Measurements from ENCODE around the gene KLF15.
A peak's percentile ranks its signal among the peaks of the same experiment; 100 is the strongest.
"Not testable (repeated sequence)": the region's sequence is repeated elsewhere in the genome, so short reads cannot be mapped to it uniquely, and the experiment has no call there.

KLF15 gene

GRCh38 chr3:126337980-126338651 is 19.1 kb downstream of the KLF15 start:
- Histone ChIP-seq H3K4me3 (ENCODE audit: low read depth, low read length) (no peak overlapping the region), H3K9me3 (ENCODE audit: control insufficient read depth, insufficient read depth, low read depth, low read length) (no peaks in the 10 kb centered on the region), H3K36me3 (ENCODE audit: control insufficient read depth in 2 of 2, insufficient read depth in 1 of 2, low read length in 2 of 2) (no peaks in the 10 kb centered on the region), H3K27ac (ENCODE audit: extremely low read depth, low read depth, low read length) (no peak overlapping the region), H3K4me1 (ENCODE audit: control insufficient read depth, insufficient read depth, low read length) (no peaks in the 10 kb centered on the region)
- ChIA-PET CTCF (no interaction called here), POLR2A (no interaction called here)
- TF ChIP-seq ZNF791 (tag by site-specific recombination; IDR thresholded peaks at IDR 0.05): no peak
- TF ChIP-seq ZEB2 (tag by site-specific recombination; IDR thresholded peaks at IDR 0.05): no peak
- TF ChIP-seq ZBTB48 (tag by site-specific recombination; IDR thresholded peaks at IDR 0.05): no peak
- no peak for TF ChIP-seq ZNF544 (tag by site-specific recombination; IDR thresholded peaks at IDR 0.05)
- TF ChIP-seq ZSCAN16 (tag by site-specific recombination; IDR thresholded peaks at IDR 0.05): no peak
- TF ChIP-seq ZNF701 (tag by site-specific recombination; IDR thresholded peaks at IDR 0.05): no peak
- TF ChIP-seq ZNF335 (tag by site-specific recombination; conservative IDR thresholded peaks at IDR 0.05): no peak
- TF ChIP-seq ZNF626 (tag by site-specific recombination; IDR thresholded peaks at IDR 0.05): no peak

GRCh38 chr3:126331812-126332336 is 25.3 kb downstream of the KLF15 start:
- CTCF ChIA-PET; H3K9me3 ChIP-seq (ENCODE audit: control insufficient read depth, insufficient read depth, low read depth, low read length); H3K36me3 ChIP-seq (ENCODE audit: control insufficient read depth in 2 of 2, insufficient read depth in 1 of 2, low read length in 2 of 2); H3K27ac ChIP-seq (ENCODE audit: extremely low read depth, low read depth, low read length); POLR2A ChIA-PET; H3K4me1 ChIP-seq (ENCODE audit: control insufficient read depth, insufficient read depth, low read length); H3K4me3 ChIP-seq (ENCODE audit: low read depth, low read length): not testable (repeated sequence)

- CTCF ChIA-PET: interaction anchor here (0.6 kb wide), 1 partner anchor 250 kb away, joined by 3 read pairs; no protein-coding TSS in a partner anchor
- H3K4me1 ChIP-seq (ENCODE audit: control insufficient read depth, insufficient read depth, low read length): no peaks in the 10 kb centered on the region
Measured at GRCh38 chr3:126329927-126330725, 27.1 kb downstream of the KLF15 start.

GRCh38 chr3:126326629-126327028 is 30.6 kb downstream of the KLF15 start:
- no peak overlapping the region for H3K4me3 ChIP-seq (ENCODE audit: low read depth, low read length)
- no peaks in the 10 kb centered on the region for H3K36me3 ChIP-seq (ENCODE audit: control insufficient read depth in 2 of 2, insufficient read depth in 1 of 2, low read length in 2 of 2)
- CTCF ChIA-PET: no interaction called here
- H3K9me3 ChIP-seq (ENCODE audit: control insufficient read depth, insufficient read depth, low read depth, low read length): no peaks in the 10 kb centered on the region
- POLR2A ChIA-PET: no interaction called here
- TF ChIP-seq ZNF791 (tag by site-specific recombination; IDR thresholded peaks at IDR 0.05): no peak
- TF ChIP-seq ZNF404 (tag by site-specific recombination; IDR thresholded peaks at IDR 0.05): no peak
- TF ChIP-seq ZNF138 (tag by site-specific recombination; IDR thresholded peaks at IDR 0.05; ENCODE audit: borderline replicate concordance): no peak
- TF ChIP-seq ZNF311 (tag by site-specific recombination; IDR thresholded peaks at IDR 0.05; ENCODE audit: borderline replicate concordance): no peak
- no peak for TF ChIP-seq ZIC2 (tag by site-specific recombination; IDR thresholded peaks at IDR 0.05)
- TF ChIP-seq ZNF529 (tag by site-specific recombination; IDR thresholded peaks at IDR 0.05; ENCODE audit: insufficient replicate concordance): no peak
- no peaks in the 10 kb centered on the region for H3K4me1 ChIP-seq (ENCODE audit: control insufficient read depth, insufficient read depth, low read length)
- H3K27ac ChIP-seq (ENCODE audit: extremely low read depth, low read depth, low read length): no peak overlapping the region

More at GRCh38 chr3:126329927-126330725, 27.1 kb downstream of the KLF15 start:
- H3K36me3 ChIP-seq (ENCODE audit: control insufficient read depth in 2 of 2, insufficient read depth in 1 of 2, low read length in 2 of 2): no peaks in the 10 kb centered on the region
- H3K9me3 ChIP-seq (ENCODE audit: control insufficient read depth, insufficient read depth, low read depth, low read length): no peaks in the 10 kb centered on the region
- POLR2A ChIA-PET: no interaction called here
- no peak overlapping the region for H3K4me3 ChIP-seq (ENCODE audit: low read depth, low read length)
- no peak overlapping the region for H3K27ac ChIP-seq (ENCODE audit: extremely low read depth, low read depth, low read length)
- TF ChIP-seq TRIM28 (IDR thresholded peaks at IDR 0.05; ENCODE audit: borderline replicate concordance, low read length): peak; percentile 88; the same call in 1 of the 2 replicates
- peak; percentile 99 for TF ChIP-seq SETDB1 (IDR thresholded peaks at IDR 0.05; ENCODE audit: insufficient read length, low read length)
- no peak for TF ChIP-seq ZBTB48 (tag by site-specific recombination; IDR thresholded peaks at IDR 0.05)
